Pancreas (tissue), 10 donors: ENCODE results near the gene ULBP2. TPM values are rescaled to one million over a fixed set of nuclear protein-coding genes. Genes with fewer than 3 reads are reported as not detected.
"Not testable (repeated sequence)": the region's sequence is repeated elsewhere in the genome, so short reads cannot be mapped to it uniquely, and the experiment has no call there.

ENCODE experiments used
- ATAC-seq, 4 donors: fragments of 200-7000 bp; cut with Tn5 transposase; one replicate each; pipeline versions ENCODE4 v1.8.0 to v1.9.1; 2020; ENCODE audit warnings: mild to moderate bottlenecking in 4 of 4, moderate library complexity in 4 of 4
- DNase-seq, 6 donors: peaks; one replicate each; pipeline ENCODE4 v3.0.0-alpha.2; 2020
- FAIRE-seq: peaks from 2 replicates; lab custom pipeline; 2012; peaks lifted over from hg19 to GRCh38; lab: Jason Lieb, UNC
- H3K27ac ChIP-seq, 4 donors: fragments of 200-600 bp; sonication (generic); 1 replicate in 3 of 4; 2 replicates in 1 of 4; pipeline versions ENCODE4 v1.5.0 to v1.8.0; 2020
- H3K27me3 ChIP-seq, 4 donors: fragments of 200-600 bp; one replicate each; pipeline ENCODE4 v1.8.0; 2021
- H3K36me3 ChIP-seq, 3 donors: fragments of 200-600 bp; sonication (generic) in 1 of 3; one replicate each; pipeline versions ENCODE4 v1.5.0 to v1.8.0; 2020 to 2021
- H3K4me1 ChIP-seq, 3 donors: fragments of 200-600 bp; one replicate each; pipeline ENCODE4 v1.8.0; 2021
- H3K4me3 ChIP-seq, 4 donors: fragments of 200-600 bp; sonication (generic) in 2 of 4; one replicate each; pipeline versions ENCODE4 v1.5.0 to v1.8.0; 2020 to 2021
- H3K9me3 ChIP-seq, 4 donors: fragments of 200-600 bp; one replicate each; pipeline ENCODE4 v1.8.0; 2021
- WGBS, 2 donors: extraction: QIAGEN DNeasy Blood & Tissue Kit; methylation state at CpG; one replicate each; pipeline ENCODE4 v1.1.7; 2013; 5-methylcytosine and 5-hydroxymethylcytosine counted together
- intact Hi-C, 3 donors: fragments of 100-400 bp; cut with DNase I; formaldehyde crosslinking; loops; one replicate each; pipeline versions ENCODE4 v1.11.1 to v1.14.2; 2022
- polyA plus RNA-seq, 2 donors: library from polyadenylated mRNA; stranded (reverse); fragments of 200-250 nt; gene quantifications; one replicate each; pipeline ENCODE4 v1.2.3, GENCODE V29; 2013
- total RNA-seq, 6 donors: library from RNA; stranded (reverse); fragmentation: NEBNext Ultra II Directional in 4 of 6; extraction: Animal tissue kit (Norgen Biotek cat#: 25700) in 4 of 6; gene quantifications; one replicate each; pipeline versions ENCODE4 v1.2.1 to v1.2.4, GENCODE V29; 2021 to 2023
- TF ChIP-seq, protein P1 (sequence below), 4 donors: fragments of 200-600 bp; sonication (generic) in 3 of 4; IDR thresholded peaks; one replicate each; pipeline versions ENCODE4 v1.5.0 to v1.8.0; 2021; ENCODE audit warnings: antibody characterized with exemption in 4 of 4
- donor health status: healthy with polysubstance abuse.
- donor health status: DM: no; HTN: no; CAD: no; lungs with moderate emphysema.
- donor health status: DM: no; HTN: no; CAD: no.
- donor health status: control.
- donor health status: control.
- donor health status: Bipolar disorder and iron deficiency.
- donor health status: DM: yes; HTN: yes; CAD: no.
- donor health status: DM: no; HTN: no; CAD: no.
- donor health status: DM: no; HTN: no; CAD: no.
- donor health status: DM: yes; HTN: yes; CAD: no.

The ULBP2 gene
- total and polyA plus RNA-seq, 8 donors = 0.19 to 0.37 (median 0.25) TPM; not detected in 3

DNA sequence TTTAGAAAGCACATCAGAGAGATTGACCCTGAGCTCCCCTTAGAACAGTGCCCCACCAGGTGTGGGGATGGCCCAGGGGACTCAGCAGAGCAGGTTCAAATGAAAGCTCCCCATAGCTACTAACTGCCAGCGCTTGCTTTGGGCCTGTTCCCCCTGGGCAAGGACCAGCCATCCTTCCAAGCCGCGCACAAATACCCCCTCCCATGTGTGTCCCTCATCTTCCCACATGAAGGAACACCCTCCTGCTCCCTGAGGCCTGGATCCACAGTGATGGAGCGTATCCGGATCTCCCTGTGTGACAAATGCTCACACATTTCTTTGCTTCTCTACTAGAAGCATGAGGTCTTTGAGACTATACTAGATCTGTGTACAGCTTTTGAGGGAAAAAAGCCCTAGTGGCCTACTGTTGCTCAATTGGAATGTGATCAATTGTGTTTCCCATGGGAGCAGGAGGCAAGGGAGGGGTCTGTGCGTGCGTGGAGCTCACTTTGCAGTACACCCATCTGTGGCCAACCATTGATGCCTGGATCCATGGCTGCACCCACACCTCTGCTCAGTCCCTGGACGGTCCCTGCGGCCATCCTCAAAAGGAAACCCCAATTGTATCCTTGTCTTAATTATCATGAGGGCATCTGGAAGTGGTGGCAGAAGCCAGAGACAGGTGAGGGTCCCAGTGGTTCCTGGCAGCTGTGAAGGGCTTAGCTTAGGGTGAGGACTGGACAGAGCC lies 17.4 kb upstream of the ULBP2 start:
- intact Hi-C loops = loop anchor here in 1 of 3 donors (5.0 kb wide), 1 partner anchor 87 kb away; no protein-coding TSS in a partner anchor
- Histone ChIP-seq H3K27me3 (peaks cover 0 to under 1% (median 0%) of the 10 kb centered on the region in 4 donors), H3K9me3 (no peaks in the 10 kb centered on the region), H3K4me1 (peaks cover 0 to 3% (median 0%) of the 10 kb centered on the region in 3 donors), H3K4me3 (no peak overlapping the region), H3K36me3 (no peaks in the 10 kb centered on the region), H3K27ac (no peak overlapping the region)
- TF ChIP-seq, protein P1, sequence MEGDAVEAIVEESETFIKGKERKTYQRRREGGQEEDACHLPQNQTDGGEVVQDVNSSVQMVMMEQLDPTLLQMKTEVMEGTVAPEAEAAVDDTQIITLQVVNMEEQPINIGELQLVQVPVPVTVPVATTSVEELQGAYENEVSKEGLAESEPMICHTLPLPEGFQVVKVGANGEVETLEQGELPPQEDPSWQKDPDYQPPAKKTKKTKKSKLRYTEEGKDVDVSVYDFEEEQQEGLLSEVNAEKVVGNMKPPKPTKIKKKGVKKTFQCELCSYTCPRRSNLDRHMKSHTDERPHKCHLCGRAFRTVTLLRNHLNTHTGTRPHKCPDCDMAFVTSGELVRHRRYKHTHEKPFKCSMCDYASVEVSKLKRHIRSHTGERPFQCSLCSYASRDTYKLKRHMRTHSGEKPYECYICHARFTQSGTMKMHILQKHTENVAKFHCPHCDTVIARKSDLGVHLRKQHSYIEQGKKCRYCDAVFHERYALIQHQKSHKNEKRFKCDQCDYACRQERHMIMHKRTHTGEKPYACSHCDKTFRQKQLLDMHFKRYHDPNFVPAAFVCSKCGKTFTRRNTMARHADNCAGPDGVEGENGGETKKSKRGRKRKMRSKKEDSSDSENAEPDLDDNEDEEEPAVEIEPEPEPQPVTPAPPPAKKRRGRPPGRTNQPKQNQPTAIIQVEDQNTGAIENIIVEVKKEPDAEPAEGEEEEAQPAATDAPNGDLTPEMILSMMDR (IDR thresholded peaks at IDR 0.05) = no peak
- FAIRE-seq (no peak), DNase-seq (peak in 1 of 6 donors; percentile 26), ATAC-seq (no peak)
- 78 to 82% methylated on average over 9 of the region's 9 CpGs for WGBS, 2 donors

DNA sequence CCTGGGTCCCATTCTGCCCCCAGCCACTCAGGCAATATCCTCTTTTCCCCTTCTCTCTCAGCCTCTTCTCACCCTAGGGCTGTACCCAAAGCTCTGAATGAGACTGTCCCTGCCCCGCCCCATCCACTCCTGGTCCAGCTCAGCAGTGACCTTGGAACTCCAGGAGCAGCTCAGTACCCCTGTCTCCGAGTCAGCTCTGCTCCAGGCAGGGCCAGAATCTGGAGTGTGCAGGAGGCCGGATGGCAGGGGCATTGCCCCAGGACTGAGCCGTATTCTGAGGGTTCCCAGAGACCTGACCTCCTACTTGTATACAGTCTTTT lies 16.9 kb upstream of the ULBP2 start:
- 73 to 78% methylated on average over 4 of the region's 4 CpGs for WGBS, 2 donors
- no peak for DNase-seq
- no peak for FAIRE-seq
- peaks cover 0 to 4% (median 0%) of the 10 kb centered on the region in 4 donors for H3K27me3 ChIP-seq
- H3K9me3 ChIP-seq = no peaks in the 10 kb centered on the region
- intact Hi-C loops = loop anchor here in 1 of 3 donors (5.0 kb wide), 1 partner anchor 88 kb away; no protein-coding TSS in a partner anchor
- H3K4me3 ChIP-seq = no peak overlapping the region
- H3K36me3 ChIP-seq = no peaks in the 10 kb centered on the region
- no peak overlapping the region for H3K27ac ChIP-seq
- peaks cover 0 to 3% (median 0%) of the 10 kb centered on the region in 3 donors for H3K4me1 ChIP-seq
- no peak for ATAC-seq
- TF ChIP-seq, protein P1 (IDR thresholded peaks at IDR 0.05) = no peak

DNA sequence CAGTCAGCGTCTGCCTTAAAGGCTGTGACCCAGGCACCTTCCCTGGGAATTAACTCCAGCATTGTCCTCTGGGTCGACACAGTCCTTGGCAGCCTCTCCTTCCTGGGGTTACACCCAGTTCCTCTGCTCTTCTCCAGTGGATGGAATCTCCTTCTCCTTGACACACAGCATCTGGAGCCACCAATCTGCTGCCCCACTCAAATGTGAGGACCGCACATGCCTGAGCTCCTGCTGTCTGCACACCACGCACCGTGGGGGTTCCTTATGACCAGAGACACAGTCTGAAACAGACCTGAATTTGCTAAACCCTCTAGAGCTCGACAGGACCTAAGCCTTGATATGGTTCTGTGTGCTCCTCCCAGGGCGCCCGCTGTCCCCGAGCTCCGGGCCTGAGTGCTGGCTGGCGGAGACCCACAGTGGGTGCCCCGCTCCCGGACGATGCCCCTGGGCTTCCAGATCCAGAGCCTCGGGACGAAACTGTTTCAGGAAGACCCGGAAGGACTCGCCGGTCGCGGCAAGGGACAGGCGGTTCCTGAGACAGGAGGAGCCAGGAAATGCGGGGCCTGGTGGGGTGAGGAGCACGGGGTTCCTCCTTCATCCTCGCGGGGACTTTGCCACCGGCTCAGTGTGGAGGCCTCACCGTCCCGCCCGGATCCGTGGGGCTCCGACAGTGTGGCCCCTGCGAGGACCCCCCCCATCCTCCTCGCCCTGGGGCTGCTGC lies 16.4 kb upstream of the ULBP2 start:
- intact Hi-C loops = no loop called here
- FAIRE-seq = no peak

DNA sequence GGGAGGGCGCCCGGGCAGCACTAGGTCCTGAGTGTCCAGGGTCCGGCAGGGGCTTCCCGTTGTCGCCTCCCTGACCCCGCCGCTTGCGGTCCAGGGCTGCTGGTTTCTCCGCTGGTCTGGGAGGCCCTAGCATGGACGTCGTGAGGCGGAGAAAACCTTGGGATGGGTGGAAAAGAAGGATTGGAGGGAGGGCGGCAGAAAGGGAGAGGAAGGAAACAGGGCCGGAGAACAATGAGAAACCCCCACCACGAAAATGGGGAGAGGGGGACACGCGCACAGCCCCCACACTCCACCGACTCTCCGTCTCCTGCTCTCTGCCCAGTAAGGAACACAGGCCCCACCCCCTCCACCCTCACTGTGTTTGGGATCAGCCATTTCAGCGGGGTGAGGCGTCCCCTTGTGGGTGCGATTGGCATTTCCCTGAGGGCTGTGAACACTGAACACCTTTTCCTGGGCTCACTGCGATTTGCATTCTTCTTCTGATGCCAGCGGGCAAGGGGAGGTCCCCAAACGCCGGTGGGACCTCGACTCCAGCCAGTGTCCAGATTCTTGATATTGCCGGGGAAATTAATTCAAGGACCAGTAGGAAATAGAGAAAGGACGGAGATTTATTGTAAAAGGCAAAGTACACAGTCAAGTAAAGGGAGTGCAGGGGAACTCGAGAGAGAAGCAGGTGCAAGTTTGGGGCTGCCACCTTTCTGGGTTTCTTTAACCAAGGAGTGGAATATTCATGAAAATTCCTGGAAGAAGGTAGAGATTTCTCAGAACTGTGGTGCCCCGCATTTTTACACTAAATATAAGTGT lies 15.6 kb upstream of the ULBP2 start:
- H3K4me1 ChIP-seq = peaks cover 0 to 3% (median 0%) of the 10 kb centered on the region in 3 donors
- H3K4me3 ChIP-seq = peak overlapping the region; percentile 28 to 66 (median 42)
- no peak overlapping the region for H3K27ac ChIP-seq
- no peaks in the 10 kb centered on the region for H3K9me3 ChIP-seq
- intact Hi-C loops = no loop called here
- DNase-seq (peak; percentile 82 to 93 (median 92)), ATAC-seq (peak; percentile 90 to 94 (median 92)), FAIRE-seq (no peak)
- peaks cover 0 to 4% (median 0%) of the 10 kb centered on the region in 4 donors for H3K27me3 ChIP-seq
- WGBS, 2 donors = 2% methylated on average over 30 to 31 of the region's 31 CpGs
- TF ChIP-seq, protein P1 (IDR thresholded peaks at IDR 0.05) = peak; percentile 66 to 82 (median 78)
- H3K36me3 ChIP-seq = no peaks in the 10 kb centered on the region

More for the DNA sequence above, 16.4 kb upstream of the ULBP2 start:
- ATAC-seq = peak; percentile 26 to 41 (median 32)
- H3K4me1 ChIP-seq = peaks cover 0 to 3% (median 0%) of the 10 kb centered on the region in 3 donors
- 9 to 18% methylated on average over 33 to 34 of the region's 34 CpGs for WGBS, 2 donors
- H3K27ac ChIP-seq = no peak overlapping the region
- no peaks in the 10 kb centered on the region for H3K36me3 ChIP-seq
- DNase-seq = peak in 4 of 6 donors; percentile 31 to 71 (median 56)
- H3K9me3 ChIP-seq = no peaks in the 10 kb centered on the region
- peak overlapping the region; percentile 28 to 66 (median 42) for H3K4me3 ChIP-seq
- peaks cover 0 to 4% (median 0%) of the 10 kb centered on the region in 4 donors for H3K27me3 ChIP-seq
- TF ChIP-seq, protein P1 (IDR thresholded peaks at IDR 0.05) = no peak

DNA sequence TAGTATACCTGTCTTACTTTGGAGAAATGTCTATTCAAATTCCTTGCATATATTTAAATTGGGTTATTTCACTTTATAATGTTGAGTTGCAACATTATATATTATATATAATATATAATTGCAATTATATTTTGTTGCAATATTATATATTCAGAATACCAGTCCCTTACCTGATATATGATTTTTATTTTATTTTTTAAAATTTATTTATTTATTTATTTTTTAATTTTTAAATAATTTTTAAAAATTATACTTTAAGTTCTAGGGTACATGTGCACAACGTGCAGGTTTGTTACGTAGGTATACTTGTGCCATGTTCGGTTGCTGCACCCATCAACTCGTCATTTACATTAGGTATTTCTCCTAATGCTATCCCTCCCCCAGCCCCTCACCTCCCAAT lies 14.8 kb upstream of the ULBP2 start:
- H3K36me3 ChIP-seq, H3K4me3 ChIP-seq, H3K27me3 ChIP-seq, DNase-seq, H3K9me3 ChIP-seq, intact Hi-C loops, H3K4me1 ChIP-seq, H3K27ac ChIP-seq, ATAC-seq, FAIRE-seq: not testable (repeated sequence)
- WGBS, 2 donors = 64 to 68% methylated on average over 4 of the region's 4 CpGs
